Activated CD8-positive, alpha-beta T cell treated with anti-CD3 and anti-CD28 coated beads for 36 hours (primary cell): ENCODE results near the gene KLHL11. TPM values are rescaled to one million over a fixed set of nuclear protein-coding genes. Genes with fewer than 3 reads are reported as not detected.
"Not testable (repeated sequence)": the region's sequence is repeated elsewhere in the genome, so short reads cannot be mapped to it uniquely, and the experiment has no call there.

Source experiments
- ATAC-seq: fragments of 200-7000 bp; cut with Tn5 transposase; one replicate; pipeline ENCODE4 v1.10.0; 2021; ENCODE audit warnings: mild to moderate bottlenecking, moderate library complexity
- CTCF ChIA-PET: fragments of 350-600 bp; sonication (Branson Sonifier 250); formaldehyde crosslinking; loops from one replicate; lab custom pipeline; 2021; ENCODE audit warnings: antibody characterized with exemption; lab: Charles Lee
- POLR2A ChIA-PET: fragments of 350-600 bp; sonication (Branson Sonifier 250); formaldehyde crosslinking; loops from one replicate; lab custom pipeline; 2021; ENCODE audit warnings: antibody characterized with exemption; lab: Charles Lee
- DNase-seq: peaks from one replicate; pipeline ENCODE4 v3.0.0-alpha.2; 2020
- H3K27ac Mint-ChIP-seq: one replicate; pipeline ENCODE4 v1.8.0; 2021; ENCODE audit warnings: mild to moderate bottlenecking, mixed read lengths
- H3K27me3 Mint-ChIP-seq: one replicate; pipeline ENCODE4 v1.8.0; 2021; ENCODE audit warnings: mixed read lengths
- H3K36me3 Mint-ChIP-seq: one replicate; pipeline ENCODE4 v1.8.0; 2021; ENCODE audit warnings: low read depth, mixed read lengths
- H3K4me1 Mint-ChIP-seq: one replicate; pipeline ENCODE4 v1.8.0; 2021; ENCODE audit warnings: low read depth, mixed read lengths
- H3K4me3 Mint-ChIP-seq: one replicate; pipeline ENCODE4 v1.8.0; 2021; ENCODE audit warnings: mild to moderate bottlenecking, moderate library complexity, mixed read lengths
- H3K9me3 Mint-ChIP-seq: one replicate; pipeline ENCODE4 v1.8.0; 2021; ENCODE audit warnings: mixed read lengths
- CTCF ChIP-seq: fragments of 200-600 bp; IDR thresholded peaks from one replicate; pipeline ENCODE4 v1.8.0; 2022; ENCODE audit warnings: antibody characterized with exemption, mild to moderate bottlenecking
- intact Hi-C: fragments of 100-400 bp; cut with micrococcal nuclease; formaldehyde crosslinking; loops from one replicate; pipeline ENCODE4 v1.10.0; 2022
- total RNA-seq, 2 experiments: library from RNA; stranded (reverse); gene quantifications; one replicate each; pipeline ENCODE4 v1.2.3, GENCODE V29; 2021

KLHL11 gene
- total RNA-seq, 2 experiments from 2014 or later = 19.2 to 19.6 TPM

DNA sequence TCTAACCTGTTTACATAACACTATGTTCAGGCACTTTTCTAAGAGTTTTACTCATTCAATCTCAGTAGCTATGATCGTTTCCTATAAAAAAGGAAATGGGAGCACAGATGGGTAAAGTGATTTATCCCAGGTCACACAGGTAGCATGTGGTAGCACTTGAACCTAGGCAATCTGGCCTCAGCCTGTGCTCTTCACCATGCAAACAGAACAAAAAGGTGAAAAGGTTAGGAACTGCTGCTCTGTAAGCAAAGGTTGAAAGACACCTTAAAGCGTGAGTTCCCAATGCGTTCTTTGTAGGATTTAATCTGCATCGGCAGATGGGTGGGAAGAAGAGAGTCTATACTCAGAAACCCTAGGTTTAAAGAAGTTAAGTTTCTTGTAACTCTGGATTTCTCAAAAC, 14.9 kb upstream of the KLHL11 start:
- DNase-seq (no peak), ATAC-seq (no peak)
- Mint-ChIP-seq H3K4me3 (no peak overlapping the region), H3K27ac (no peak overlapping the region), H3K4me1 (no peaks in the 10 kb centered on the region), H3K27me3 (no peaks in the 10 kb centered on the region), H3K9me3 (no peaks in the 10 kb centered on the region), H3K36me3 (peaks cover 46% of the 10 kb centered on the region)
- ChIA-PET CTCF (no interaction called here), POLR2A (interaction anchor here (0.6 to 1.0 kb wide), 2 partner anchors 27 to 32 kb away, joined by 3 to 4 read pairs; no protein-coding TSS in a partner anchor)
- no peak for TF ChIP-seq CTCF
- intact Hi-C loops = no loop called here

DNA sequence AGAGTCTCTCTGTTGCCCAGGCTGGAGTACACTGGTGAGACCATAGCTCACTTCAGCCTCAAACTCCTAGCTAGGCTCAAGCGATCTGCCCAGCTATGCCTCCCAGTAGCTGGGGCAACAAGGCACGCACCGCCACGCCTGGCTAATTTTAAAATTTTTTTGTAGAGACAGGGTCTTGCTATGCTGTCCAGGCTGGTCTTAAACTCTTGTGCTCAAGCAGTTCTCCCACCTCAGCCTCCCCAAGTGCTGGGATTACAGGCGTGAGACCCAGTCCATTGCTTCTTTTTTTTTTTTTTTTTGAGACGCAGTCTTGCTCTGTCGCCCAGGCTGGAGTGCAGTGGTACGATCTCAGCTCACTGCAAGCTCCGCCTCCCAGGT, 9.1 kb upstream of the KLHL11 start:
- H3K27me3 Mint-ChIP-seq, intact Hi-C loops, ATAC-seq, H3K4me3 Mint-ChIP-seq, H3K9me3 Mint-ChIP-seq, H3K27ac Mint-ChIP-seq, DNase-seq: not testable (repeated sequence)
- Mint-ChIP-seq H3K36me3 (peaks cover 59% of the 10 kb centered on the region), H3K4me1 (peaks cover 12% of the 10 kb centered on the region)
- ChIA-PET POLR2A (interaction anchor here (1.3 kb wide), 1 partner anchor 10 kb away, joined by 4 read pairs; no protein-coding TSS in a partner anchor), CTCF (interaction anchor here (0.6 to 1.4 kb wide), 2 partner anchors 8 to 73 kb away, joined by 3 read pairs; no protein-coding TSS in a partner anchor)

GRCh38 chr17:41873559-41874292, 8.5 kb upstream of the KLHL11 start:
- Mint-ChIP-seq H3K27me3 (no peaks in the 10 kb centered on the region), H3K4me1 (peaks cover 18% of the 10 kb centered on the region), H3K4me3 (no peak overlapping the region), H3K9me3 (no peaks in the 10 kb centered on the region), H3K27ac (no peak overlapping the region), H3K36me3 (peaks cover 61% of the 10 kb centered on the region)
- ATAC-seq = no peak
- DNase-seq = no peak
- POLR2A ChIA-PET = interaction anchor here (1.3 kb wide), 1 partner anchor 9 kb away, joined by 4 read pairs; no protein-coding TSS in a partner anchor
- CTCF ChIA-PET = interaction anchor here (1.4 kb wide), 1 partner anchor 73 kb away, joined by 3 read pairs; no protein-coding TSS in a partner anchor
- intact Hi-C loops = no loop called here
- no peak for TF ChIP-seq CTCF

DNA sequence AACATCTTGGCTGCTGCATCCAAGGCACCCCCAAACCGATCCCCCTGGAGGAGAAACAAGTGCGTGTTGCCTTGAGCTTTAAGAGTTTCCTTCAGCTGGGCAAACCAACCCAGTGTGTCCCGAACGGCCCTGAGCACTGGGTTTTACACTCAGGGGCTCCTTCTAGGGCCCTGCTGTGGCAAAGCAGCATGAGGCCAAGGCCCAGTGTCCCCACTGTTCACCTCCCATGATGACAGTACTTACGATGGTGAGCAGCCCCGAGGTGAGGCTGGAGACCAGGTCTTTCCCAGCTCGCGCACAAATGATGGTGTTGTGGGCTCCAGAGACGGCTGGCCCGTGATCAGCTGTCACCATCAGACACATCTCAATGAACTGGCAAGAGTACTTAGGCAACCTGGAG, 6.6 kb upstream of the KLHL11 start:
- no peaks in the 10 kb centered on the region for H3K9me3 Mint-ChIP-seq
- no peak overlapping the region for H3K4me3 Mint-ChIP-seq
- no peaks in the 10 kb centered on the region for H3K27me3 Mint-ChIP-seq
- TF ChIP-seq CTCF = no peak
- ChIA-PET POLR2A (no interaction called here), CTCF (interaction anchor here (1.2 kb wide), 1 partner anchor 13 kb away, joined by 3 read pairs; no protein-coding TSS in a partner anchor)
- DNase-seq (no peak), ATAC-seq (no peak)
- intact Hi-C loops = no loop called here
- peak overlapping the region; percentile 73 for H3K27ac Mint-ChIP-seq
- peaks cover 28% of the 10 kb centered on the region for H3K4me1 Mint-ChIP-seq
- H3K36me3 Mint-ChIP-seq = peaks cover 60% of the 10 kb centered on the region

GRCh38 chr17:41870627-41871026, 5.4 kb upstream of the KLHL11 start:
- intact Hi-C loops = no loop called here
- peak overlapping the region; percentile 89 for H3K27ac Mint-ChIP-seq
- peaks cover 28% of the 10 kb centered on the region for H3K4me1 Mint-ChIP-seq
- POLR2A ChIA-PET = interaction anchor here (0.5 to 0.6 kb wide), 2 partner anchors 15 to 44 kb away, joined by 3 read pairs; no protein-coding TSS in a partner anchor
- DNase-seq (no peak), ATAC-seq (peak; percentile 21)
- CTCF ChIA-PET = no interaction called here
- H3K36me3 Mint-ChIP-seq = peaks cover 55% of the 10 kb centered on the region
- H3K27me3 Mint-ChIP-seq = no peaks in the 10 kb centered on the region
- H3K4me3 Mint-ChIP-seq = no peak overlapping the region
- TF ChIP-seq CTCF = no peak
- H3K9me3 Mint-ChIP-seq = no peaks in the 10 kb centered on the region
